NCI-H2029 treated with DMSO at 0.1 percent for 48 hours (cell line): ENCODE measurements around the gene MRPL18.
"Not testable (repeated sequence)": the region's sequence is repeated elsewhere in the genome, so short reads cannot be mapped to it uniquely, and the experiment has no call there.

ENCODE experiments used
- DNase-seq: peaks from one replicate; lab custom pipeline; 2025; lab: John Stamatoyannopoulos, UW

Gene MRPL18

DNA sequence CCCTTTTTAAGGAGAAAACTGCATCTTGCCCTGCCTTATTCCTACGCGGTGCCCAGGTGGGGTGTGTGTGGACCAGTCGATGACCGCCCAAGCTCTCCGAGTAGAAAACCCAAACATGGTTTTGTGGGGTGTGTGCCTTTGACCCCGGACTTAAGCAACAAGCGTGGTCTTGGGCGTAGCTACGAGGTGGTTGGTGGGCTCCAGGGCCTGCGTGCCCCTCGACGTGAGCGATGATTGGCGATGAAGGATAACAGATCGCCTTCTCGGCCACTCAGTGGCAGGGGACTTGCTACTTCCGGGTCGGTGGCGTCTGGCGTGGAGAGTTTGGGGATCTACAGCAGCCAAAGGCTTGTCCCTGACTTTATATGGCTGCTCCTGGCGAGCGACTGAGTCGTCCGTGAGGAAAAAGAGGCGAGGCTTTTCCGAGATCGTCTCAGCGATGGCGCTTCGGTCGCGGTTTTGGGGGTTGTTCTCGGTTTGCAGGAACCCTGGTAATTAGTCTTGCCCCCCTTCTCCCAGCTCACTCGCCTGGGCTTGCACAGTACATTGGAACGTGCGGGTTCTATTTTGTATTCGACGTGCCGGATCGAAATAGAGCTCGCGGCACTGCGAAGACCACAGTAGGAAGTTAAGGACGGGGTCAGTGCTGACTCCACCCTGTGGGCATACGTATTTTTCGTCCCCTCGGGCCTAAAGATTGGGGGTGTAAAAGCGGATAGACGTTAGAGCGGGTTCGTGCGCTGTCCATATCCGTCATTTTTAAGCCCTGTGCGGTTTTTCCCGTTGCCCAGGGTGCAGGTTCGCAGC, at the start of gene MRPL18:
TSS of gene MRPL18 (plus strand) at position 319 of the 807 bp plus-strand sequence. CDS start at position 440, 121 bp downstream.
- peak; percentile 84 for DNase-seq

DNA sequence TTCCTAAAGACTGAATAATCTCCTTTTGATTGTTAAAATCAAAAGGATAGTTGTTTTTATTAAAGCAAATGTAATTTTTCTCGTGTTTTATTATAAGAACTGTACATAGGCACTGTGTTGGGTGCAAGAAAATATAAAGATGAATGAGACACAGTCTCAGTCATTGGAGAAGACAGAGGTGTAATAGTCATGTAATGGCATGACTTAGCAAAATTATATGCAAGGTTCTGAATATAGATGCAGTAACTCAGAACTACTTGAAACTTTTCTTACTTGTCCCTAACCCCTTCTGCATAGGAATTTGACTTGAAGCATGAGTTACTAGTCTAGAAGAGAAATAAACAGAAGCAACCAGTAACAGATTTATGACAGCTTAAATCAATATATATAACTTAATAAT, 48.1 kb upstream of the MRPL18 start:
- DNase-seq: no peak

DNA sequence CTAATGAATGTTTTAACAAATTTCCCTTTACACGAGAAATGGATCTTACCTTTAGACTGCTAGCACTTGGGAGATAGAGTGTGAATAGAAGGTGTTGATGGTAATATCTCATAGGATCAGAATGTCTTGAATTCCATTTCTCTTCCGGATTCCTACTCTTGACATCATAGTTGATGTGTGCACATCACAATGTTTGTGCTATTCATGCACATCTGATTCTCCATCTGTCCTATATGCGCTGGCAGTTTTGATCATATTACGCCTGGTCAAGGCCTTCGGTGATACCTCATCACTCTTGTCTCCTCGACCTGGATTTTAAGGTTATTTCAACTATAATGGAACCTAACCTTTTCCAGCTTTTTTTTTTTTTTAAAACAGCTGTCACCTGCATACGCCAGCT, 45.2 kb upstream of the MRPL18 start:
- DNase-seq: no peak

DNA sequence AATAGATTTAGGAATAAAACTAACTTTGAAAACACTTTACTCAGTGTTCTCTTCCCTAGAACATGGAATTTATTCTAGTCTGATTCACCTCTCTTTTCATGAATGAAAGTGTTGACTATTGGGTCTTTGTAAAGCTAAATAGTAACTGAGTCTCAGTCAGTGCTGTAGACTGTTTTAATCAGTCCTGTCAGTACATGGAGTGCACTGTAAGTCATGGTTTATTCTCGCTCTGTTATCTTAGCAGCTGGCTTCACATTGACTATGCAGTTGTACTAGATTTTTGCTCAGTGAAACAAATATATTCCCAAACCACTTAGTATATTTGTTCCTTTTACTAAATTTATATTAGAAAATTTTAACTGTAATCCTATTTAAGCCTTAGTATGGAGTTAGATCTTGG, 43.5 kb upstream of the MRPL18 start:
- no peak for DNase-seq

DNA sequence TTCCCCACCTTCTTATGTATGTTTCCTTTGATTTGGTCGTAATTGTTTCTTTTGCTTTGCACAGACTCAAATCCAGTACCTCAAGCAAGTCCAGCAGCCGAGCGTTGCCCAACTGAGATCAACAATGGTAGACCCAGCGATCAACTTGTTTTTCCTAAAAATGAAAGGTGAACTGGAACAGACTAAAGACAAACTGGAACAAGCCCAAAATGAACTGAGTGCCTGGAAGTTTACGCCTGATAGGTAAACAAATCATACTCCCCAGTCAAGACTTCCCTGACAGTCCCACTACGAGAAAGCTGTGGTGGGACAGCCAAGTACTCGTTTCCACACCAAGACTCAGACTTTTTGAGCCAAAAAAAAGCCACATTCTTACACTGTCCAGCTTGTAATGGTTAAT, 42.1 kb upstream of the MRPL18 start:
- not testable (repeated sequence) for DNase-seq

DNA sequence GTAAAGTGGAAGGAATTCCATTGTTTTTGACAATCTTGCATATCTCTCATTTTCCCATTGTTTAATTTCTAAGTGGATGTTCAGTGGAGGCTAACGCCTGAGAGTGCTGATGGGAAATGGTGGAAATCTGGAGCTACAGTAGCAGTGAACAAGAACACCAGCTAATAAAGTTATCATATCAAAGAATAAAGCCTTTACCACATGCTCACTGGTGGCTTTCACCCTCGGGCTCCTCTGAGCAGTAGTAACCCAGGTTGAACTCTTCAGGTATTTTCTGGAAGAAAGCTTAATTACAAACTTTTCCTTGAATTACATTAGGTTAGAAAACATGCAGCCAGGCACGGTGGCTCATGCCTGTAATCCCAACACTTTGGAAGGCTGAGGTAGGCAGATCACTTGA, 38.8 kb upstream of the MRPL18 start:
- DNase-seq: no peak

DNA sequence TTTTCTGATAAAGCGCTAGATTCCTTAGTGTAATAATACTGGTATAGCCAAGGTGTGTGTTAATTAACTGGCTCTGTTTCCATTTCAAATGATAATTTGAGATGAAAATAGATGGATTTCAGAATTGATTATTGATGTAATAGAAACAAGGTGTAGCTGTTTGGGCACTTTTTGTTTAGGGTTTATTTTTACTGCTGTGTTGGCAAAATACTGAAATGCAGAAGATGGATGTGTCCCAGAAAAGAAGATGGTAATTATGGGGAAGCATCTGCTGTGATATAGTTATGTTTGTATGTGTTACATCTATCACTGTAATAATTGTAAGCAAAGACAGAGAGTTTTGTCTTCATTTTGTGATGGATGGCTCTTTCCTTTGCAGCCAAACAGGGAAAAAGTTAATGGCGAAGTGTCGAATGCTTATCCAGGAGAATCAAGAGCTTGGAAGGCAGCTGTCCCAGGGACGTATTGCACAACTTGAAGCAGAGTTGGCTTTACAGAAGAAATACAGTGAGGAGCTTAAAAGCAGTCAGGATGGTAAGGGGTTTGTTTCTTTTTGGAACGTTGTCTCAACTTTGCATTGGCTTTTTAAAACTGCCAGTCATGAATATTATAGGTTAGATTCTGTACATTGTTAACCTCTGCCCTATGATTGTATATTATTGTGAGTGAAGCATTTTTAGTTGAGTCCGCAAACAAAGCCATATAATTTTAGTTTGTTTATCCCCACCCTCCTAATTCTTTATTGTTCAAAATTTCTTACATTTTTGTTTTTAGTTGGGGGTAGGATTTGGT, 37.0 kb upstream of the MRPL18 start:
- no peak for DNase-seq

DNA sequence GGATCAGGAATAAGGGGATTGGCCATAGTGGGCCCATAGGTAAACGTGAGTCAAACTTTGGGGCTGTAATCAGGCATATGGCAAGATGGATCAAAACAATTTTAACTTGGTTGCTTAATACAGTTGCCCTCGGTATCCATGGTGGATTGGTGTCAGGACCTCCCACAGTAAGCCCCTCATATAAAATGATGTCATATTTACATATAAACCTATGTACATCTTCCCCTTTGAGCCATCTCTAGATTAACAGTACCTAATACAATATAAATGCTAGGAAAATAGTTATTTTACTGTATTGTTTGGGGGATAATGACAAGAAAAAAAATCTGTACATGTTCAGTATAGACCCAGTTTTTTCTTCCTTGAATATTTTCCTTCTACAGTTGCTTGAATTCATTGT, 35.9 kb upstream of the MRPL18 start:
- no peak for DNase-seq

DNA sequence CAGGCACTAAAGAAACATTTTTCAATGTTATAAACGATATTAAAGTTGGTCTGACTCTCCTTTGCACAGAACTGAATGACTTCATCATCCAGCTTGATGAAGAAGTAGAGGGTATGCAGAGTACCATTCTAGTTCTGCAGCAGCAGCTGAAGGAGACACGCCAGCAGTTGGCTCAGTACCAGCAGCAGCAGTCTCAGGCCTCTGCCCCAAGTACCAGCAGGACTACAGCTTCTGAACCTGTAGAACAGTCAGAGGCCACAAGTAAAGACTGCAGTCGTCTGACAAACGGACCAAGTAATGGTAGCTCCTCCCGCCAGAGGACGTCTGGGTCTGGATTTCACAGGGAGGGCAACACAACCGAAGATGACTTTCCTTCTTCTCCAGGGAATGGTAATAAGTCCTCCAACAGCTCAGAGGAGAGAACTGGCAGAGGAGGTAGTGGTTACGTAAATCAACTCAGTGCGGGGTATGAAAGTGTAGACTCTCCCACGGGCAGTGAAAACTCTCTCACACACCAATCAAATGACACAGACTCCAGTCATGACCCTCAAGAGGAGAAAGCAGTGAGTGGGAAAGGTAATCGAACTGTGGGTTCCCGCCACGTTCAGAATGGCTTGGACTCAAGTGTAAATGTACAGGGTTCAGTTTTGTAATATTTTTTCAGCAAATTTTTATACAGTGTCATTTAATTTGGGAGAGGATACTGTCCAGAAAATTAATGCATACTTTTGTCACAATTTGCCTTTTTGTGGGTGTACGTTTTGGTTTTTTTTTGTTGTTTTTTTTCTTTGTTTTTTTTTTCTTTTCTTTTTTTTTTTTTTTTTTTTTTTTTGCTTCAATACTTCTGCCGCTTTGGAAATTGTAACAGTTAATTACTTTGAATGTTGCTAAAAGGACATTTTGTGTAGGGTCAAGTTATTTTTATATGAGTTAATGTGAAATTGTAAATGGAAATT, 35.0 kb upstream of the MRPL18 start:
- no peak for DNase-seq

DNA sequence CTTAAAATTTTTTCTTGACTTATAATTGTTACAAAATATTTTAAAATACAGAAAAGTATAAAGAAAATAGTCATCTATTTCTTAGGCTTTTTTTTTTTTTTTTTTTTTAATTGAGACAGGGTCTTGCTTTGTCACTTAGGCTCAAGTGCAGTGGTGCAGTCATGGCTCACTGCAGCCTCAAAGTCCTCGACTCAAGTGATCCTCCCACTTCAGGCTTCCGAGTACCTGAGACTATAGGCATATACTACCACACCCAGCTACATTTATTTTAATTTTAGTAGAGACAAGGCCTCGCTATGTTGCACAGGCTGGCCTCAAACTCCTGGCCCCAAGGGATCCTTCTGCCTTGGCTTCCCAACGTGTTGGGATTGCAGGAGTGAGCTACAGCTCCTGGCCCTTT, 33.8 kb upstream of the MRPL18 start:
- DNase-seq: no peak

DNA sequence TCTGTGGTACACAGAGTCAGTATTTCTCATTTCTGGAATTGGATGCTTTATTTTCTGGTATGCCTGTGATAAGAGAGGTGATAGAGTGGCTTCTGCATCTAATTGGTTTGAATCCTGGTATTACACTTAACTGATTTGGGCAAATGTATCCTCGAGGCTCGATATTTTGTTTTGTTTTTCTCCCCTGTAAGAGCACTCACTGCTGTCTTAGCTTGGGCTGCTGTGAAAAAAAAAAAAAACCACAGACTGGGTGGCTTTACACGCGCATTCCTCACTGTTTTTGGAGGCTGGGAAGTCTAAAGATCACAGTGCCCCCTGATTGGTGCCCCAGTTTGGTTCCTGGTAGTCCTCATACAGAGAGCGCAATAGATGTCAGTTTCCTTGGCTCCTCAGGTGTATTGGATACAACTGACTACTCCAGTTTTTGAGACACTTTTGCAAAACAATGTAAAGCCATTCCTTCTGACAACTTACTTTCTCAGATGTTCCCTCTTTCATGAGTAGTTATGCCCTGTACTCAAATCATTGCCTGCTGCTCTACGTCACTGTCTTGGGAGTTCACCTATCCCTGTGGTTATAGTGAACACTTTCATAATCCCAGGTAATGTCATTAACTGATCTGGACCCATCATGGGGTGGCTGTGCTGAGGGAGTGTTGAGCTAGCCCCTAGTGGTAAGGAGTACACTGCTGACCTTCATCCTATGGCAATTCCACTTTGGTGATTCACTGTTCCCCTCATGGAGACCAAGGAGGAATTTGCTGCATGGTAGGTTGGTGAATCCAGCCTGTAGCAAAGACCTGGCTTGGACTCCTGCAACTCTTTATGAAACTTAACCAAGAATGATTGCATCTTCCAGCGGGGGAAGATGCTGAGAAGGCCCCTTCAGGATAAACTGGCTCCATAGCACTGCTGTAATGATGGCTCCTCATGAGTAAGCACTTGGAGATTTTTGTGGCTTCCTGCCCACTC, 32.0 kb upstream of the MRPL18 start:
- DNase-seq: no peak

DNA sequence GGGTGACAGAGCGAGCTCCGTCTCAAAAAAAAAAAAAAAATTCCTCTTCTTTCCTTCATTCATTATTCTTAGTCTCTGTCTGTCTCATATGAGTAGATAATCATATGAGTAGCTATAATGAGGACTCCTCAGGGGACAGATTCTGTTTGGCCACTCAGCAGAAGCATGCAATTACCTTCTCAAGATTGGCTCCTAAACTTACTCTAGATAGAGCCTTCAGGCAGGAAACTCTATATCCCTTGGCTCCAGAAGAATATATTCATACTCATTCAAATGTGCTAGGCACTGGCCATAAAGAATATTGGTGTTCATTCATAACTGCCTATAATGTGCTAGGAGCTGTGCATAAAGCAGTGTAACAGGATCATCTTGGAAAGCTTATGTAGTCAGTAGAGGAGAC, 30.6 kb upstream of the MRPL18 start:
- DNase-seq: no peak

DNA sequence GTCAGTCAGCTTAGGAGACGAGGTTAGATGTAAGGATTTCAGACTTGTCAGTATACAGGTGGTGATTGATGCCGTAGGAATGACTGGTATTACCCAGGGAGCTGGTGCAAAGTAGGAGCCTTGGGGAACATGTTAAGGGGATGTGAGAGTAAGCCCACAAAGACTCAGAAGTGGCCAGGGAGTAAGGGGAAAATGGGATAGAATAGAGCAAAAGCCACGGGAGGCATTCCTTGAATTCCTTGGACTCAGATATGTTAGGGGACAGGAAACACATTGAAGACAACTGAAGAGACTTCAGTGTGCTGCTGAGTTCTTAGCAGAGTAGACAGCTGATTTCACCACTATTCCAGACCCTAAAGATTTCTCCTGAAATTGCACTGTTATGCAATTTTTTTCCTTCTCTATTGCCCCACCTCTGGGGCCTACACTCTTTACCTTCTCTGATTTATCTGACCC, 29.6 kb upstream of the MRPL18 start:
- no peak for DNase-seq

DNA sequence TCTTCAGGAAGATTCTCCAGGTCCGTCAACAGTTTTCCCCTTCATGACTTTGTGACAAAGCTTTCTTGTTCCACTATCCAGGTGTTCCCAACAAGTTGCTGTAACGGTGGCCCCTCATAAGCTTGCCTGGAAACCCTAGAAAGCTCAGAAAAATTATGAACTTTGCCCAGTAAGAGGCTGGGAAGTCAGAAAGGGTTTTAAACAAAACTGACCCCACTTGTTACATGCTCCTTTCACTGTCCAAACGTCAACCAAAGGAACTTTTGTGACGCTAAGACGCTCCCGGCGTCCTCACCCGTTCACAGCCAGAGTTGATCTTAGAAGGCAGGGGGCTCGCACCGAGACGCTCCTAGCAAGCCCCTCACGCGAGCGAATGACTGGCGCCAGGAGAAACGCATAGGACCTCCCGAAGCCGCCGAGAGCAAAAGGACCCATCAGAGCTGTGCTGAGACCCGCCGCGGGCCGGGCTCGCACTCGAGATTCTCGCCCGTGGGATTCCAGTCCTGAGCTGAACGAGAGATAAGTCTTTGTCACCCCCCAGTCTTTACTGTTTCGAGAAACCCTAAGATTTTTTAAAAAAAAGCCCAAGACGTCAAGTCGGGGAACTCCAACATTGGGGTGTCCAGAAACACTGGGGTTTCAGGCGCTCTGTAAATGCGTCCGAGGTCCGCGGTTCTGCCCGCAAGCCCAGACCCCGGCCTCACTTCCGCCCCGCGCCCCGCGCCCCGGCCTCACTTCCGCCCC, 29.0 kb upstream of the MRPL18 start:
- no peak for DNase-seq

DNA sequence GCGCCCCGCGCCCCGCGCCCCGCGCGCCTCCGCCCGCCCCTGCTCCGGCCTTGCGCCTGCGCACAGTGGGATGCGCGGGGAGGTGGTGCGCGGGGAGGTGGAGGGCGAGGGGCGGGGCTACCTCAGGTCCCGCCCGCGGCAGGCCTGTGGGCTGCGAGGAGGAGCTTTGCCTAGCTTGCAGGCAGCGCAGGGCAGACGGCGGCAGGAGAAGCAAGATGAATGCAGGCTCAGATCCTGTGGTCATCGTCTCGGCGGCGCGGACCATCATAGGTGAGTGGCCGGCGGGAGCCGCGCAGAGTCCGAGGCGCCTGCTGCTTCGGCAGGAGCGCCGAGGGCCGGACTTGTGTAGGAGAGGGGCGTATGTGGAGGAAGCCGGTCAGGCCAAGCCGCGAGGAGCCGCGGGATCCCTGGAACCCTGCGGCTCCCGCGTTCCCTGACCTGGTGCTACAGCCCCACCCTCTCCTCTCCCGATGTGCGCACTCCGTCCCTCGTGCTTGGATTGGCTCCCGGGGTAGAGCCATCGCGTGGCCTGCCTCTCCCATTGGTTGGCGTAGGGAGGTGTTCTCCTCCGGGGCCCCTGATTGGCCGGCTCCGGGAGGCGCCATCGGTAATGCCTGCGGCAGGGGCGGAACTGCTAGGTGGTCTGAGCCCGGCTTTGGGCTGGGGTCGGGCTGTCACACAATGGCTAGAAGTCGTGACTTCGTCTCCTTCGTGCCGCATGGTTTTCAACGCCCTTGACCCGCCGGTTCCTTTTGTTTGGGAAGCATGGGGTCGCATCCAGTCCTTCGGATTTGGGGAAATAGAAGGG, 28.2 kb upstream of the MRPL18 start, which contains the start of gene ACAT2:
TSS of gene ACAT2 (plus strand) at position 173 of the 808 bp plus-strand sequence. CDS start at position 216, 43 bp downstream.
- DNase-seq: peak; percentile 90

DNA sequence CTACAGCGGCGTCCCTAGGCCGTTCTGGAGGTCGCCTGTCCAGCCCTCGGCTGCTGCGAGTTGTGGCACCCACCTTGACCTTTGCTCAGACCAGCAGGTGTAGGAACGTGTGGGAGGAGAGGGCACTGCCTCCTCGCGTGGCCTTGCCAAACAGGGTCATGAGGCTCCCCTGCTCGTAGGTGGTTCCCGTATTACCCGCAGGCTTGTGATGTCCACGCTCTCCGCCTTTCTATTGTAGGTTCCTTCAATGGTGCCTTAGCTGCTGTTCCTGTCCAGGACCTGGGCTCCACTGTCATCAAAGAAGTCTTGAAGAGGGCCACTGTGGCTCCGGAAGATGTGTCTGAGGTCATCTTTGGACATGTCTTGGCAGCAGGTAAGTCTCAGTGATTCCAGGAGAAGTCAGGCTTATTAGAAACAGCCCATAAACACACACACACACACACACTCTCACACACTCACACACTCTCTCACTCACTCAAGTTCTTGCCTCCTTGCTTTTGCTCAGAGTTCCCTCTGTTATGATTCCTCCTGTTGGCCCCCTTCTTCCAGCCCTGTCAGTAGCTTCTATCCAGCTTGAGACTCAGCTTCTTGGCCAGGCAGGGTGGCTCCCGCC, 27.5 kb upstream of the MRPL18 start:
- no peak for DNase-seq

DNA sequence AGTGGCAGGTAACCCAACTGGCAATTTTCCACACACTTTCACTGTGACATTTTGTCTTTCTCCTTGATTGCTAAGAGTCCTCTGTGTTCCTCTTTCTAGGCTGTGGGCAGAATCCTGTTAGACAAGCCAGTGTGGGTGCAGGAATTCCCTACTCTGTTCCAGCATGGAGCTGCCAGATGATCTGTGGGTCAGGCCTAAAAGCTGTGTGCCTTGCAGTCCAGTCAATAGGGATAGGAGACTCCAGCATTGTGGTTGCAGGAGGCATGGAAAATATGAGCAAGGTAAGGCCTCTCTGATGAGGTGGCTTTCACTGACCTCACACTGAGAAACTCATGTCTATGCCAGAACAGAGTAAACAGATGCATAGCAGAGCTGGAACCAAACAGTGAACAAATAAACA, 23.4 kb upstream of the MRPL18 start:
- no peak for DNase-seq

DNA sequence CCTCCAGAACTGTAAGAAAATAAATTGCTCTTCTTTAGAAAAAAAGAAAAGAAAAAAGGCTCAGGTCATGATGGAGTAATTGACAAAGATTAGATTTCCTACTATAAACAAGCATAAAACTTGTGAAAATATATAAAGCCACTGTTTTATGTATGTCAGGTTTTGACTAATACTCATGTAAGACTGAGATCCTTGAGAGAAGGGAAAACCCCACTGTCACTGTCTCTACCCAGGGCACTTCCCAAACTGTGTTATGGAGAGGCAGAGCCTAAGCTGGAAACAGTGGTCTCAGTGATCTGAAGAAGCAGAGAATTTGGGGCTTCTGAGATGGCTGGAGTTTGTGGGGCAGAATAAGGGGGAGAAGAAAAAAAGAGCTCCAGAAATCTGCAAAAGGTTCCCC, 20.8 kb upstream of the MRPL18 start:
- DNase-seq: no peak

DNA sequence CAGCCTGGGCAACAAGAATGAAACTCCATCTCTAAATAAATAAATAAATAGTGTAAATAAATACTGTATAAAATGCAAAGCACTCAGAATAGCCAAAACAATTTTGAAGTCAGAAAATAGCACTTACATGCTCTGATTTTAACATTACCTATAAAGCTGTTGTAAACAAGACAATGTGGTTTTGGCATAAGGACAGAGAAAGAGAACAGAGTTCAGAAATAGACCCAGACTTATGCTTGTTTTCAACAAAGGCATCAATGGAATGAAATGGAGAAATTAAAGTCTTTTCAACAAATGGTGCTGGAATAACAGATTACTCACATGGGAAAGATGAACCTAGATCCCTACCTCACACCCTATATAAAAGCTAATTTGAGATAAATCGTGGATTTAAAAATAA, 18.1 kb upstream of the MRPL18 start:
- no peak for DNase-seq
